GM18505 (cell line): Measurements from ENCODE around the gene LRP3.

Source experiments
- ATAC-seq: cut with Tn5 transposase; IDR thresholded peaks from one replicate; pipeline ENCODE4 v1.9.1; 2021; ENCODE audit not compliant: unreplicated experiment
- POLR2A ChIP-seq: IDR thresholded peaks from 4 replicates; pipeline ENCODE4 v1.6.1; 2011; ENCODE audit warnings: borderline replicate concordance; ENCODE audit not compliant: insufficient read depth, insufficient read length; ENCODE audit errors: extremely low read depth

Gene LRP3

GRCh38 chr19:33236696-33237390, 42.7 kb downstream of the LRP3 start:
- no peak for ATAC-seq
- no peak for TF ChIP-seq POLR2A

GRCh38 chr19:33238481-33239149, 44.5 kb downstream of the LRP3 start:
- ATAC-seq: no peak
- TF ChIP-seq POLR2A: no peak

- ATAC-seq: no peak
- no peak for TF ChIP-seq POLR2A
Measured at GRCh38 chr19:33239223-33239975, 45.3 kb downstream of the LRP3 start.

- no peak for TF ChIP-seq POLR2A
- ATAC-seq: no peak
Measured at GRCh38 chr19:33240181-33240771, 46.1 kb downstream of the LRP3 start.

- no peak for ATAC-seq
- TF ChIP-seq POLR2A: no peak
Measured at GRCh38 chr19:33241091-33241529, 47.0 kb downstream of the LRP3 start.

- TF ChIP-seq POLR2A: no peak
- no peak for ATAC-seq
Measured at GRCh38 chr19:33241530-33242101, 47.5 kb downstream of the LRP3 start.

- no peak for ATAC-seq
- no peak for TF ChIP-seq POLR2A
Measured at GRCh38 chr19:33242131-33242530, 48.0 kb downstream of the LRP3 start.

- ATAC-seq: no peak
- TF ChIP-seq POLR2A: no peak
Measured at GRCh38 chr19:33242911-33243310, 48.8 kb downstream of the LRP3 start.

GRCh38 chr19:33245948-33246708, 52.0 kb downstream of the LRP3 start:
- ATAC-seq: no peak
- TF ChIP-seq POLR2A: no peak

- ATAC-seq: no peak
- TF ChIP-seq POLR2A: no peak
Measured at GRCh38 chr19:33246709-33247440, 52.7 kb downstream of the LRP3 start.

GRCh38 chr19:33247441-33247819, 53.3 kb downstream of the LRP3 start:
- TF ChIP-seq POLR2A: no peak

GRCh38 chr19:33248104-33248503, 54.0 kb downstream of the LRP3 start:
- ATAC-seq: no peak
- TF ChIP-seq POLR2A: no peak

More at GRCh38 chr19:33247441-33247819, 53.3 kb downstream of the LRP3 start:
- no peak for ATAC-seq
